Stimulated activated CD8-positive, alpha-beta memory T cell treated with anti-CD3 and anti-CD28 coated beads, Interleukin-7, amount 100 ng/mL, for 1 hour (primary cell): ENCODE measurements around the gene NAPA.

ENCODE experiments used
- DNase-seq, 2 donors: peaks; one replicate each; pipeline ENCODE4 v3.0.0-alpha.2; 2020; ENCODE audit warnings: low read depth in 2 of 2

The NAPA gene

GRCh38 chr19:47521473-47522180 lies 6.8 kb upstream of the NAPA start:
- no peak for DNase-seq

- no peak for DNase-seq
These were observed 6.0 kb upstream of the NAPA start for GRCh38 chr19:47520839-47521238.

GRCh38 chr19:47520343-47520806 lies 5.5 kb upstream of the NAPA start:
- no peak for DNase-seq

GRCh38 chr19:47518854-47519253 lies 4.0 kb upstream of the NAPA start:
- DNase-seq: no peak

GRCh38 chr19:47518139-47518538 lies 3.3 kb upstream of the NAPA start:
- peak in 1 of 2 donors; percentile 35 for DNase-seq

- DNase-seq: no peak
These were observed 553 bp downstream of the NAPA start for GRCh38 chr19:47514151-47514868.

GRCh38 chr19:47512948-47513319 lies 1.9 kb downstream of the NAPA start:
- DNase-seq: no peak

GRCh38 chr19:47512183-47512947 lies 2.5 kb downstream of the NAPA start:
- no peak for DNase-seq

- DNase-seq: no peak
These were observed 3.2 kb downstream of the NAPA start for GRCh38 chr19:47511681-47512080.

- no peak for DNase-seq
These were observed 3.7 kb downstream of the NAPA start for GRCh38 chr19:47511128-47511517.

GRCh38 chr19:47510516-47511127 lies 4.2 kb downstream of the NAPA start:
- DNase-seq: no peak

GRCh38 chr19:47509973-47510372 lies 4.9 kb downstream of the NAPA start:
- no peak for DNase-seq

GRCh38 chr19:47509170-47509847 lies 5.6 kb downstream of the NAPA start:
- DNase-seq: no peak

GRCh38 chr19:47508721-47509120 lies 6.1 kb downstream of the NAPA start:
- no peak for DNase-seq

- DNase-seq: no peak
These were observed 6.8 kb downstream of the NAPA start for GRCh38 chr19:47507924-47508553.

GRCh38 chr19:47507012-47507411 lies 7.9 kb downstream of the NAPA start:
- no peak for DNase-seq

GRCh38 chr19:47506459-47506858 lies 8.4 kb downstream of the NAPA start:
- DNase-seq: no peak

GRCh38 chr19:47505506-47505905 lies 9.4 kb downstream of the NAPA start:
- no peak for DNase-seq

GRCh38 chr19:47503826-47504150 lies 11.1 kb downstream of the NAPA start:
- no peak for DNase-seq

GRCh38 chr19:47503130-47503825 lies 11.6 kb downstream of the NAPA start:
- DNase-seq: no peak
